HFF-Myc (cell line): ENCODE data around the gene CAMTA1.

Source experiments
- DNase-seq: peaks from one replicate; pipeline ENCODE4 v3.0.0-alpha.2; 2011; ENCODE audit warnings: low read depth; ENCODE audit errors: extremely low read depth
- H3K4me3 ChIP-seq: replicated peaks from 2 replicates; pipeline ENCODE4 v1.5.1; 2011; ENCODE audit warnings: low read depth, mild to moderate bottlenecking, control low read depth, low read length
- TF ChIP-seq, protein P1 (sequence below): IDR thresholded peaks from 2 replicates; pipeline ENCODE4 v1.5.1; 2012; ENCODE audit warnings: mild to moderate bottlenecking, low read depth, low read length, control low read depth; ENCODE audit errors: missing control alignments

The CAMTA1 gene

GRCh38 chr1:7427605-7428300 lies 642.5 kb downstream of the CAMTA1 start:
- no peak overlapping the region for H3K4me3 ChIP-seq
- no peak for DNase-seq
- TF ChIP-seq, protein P1, sequence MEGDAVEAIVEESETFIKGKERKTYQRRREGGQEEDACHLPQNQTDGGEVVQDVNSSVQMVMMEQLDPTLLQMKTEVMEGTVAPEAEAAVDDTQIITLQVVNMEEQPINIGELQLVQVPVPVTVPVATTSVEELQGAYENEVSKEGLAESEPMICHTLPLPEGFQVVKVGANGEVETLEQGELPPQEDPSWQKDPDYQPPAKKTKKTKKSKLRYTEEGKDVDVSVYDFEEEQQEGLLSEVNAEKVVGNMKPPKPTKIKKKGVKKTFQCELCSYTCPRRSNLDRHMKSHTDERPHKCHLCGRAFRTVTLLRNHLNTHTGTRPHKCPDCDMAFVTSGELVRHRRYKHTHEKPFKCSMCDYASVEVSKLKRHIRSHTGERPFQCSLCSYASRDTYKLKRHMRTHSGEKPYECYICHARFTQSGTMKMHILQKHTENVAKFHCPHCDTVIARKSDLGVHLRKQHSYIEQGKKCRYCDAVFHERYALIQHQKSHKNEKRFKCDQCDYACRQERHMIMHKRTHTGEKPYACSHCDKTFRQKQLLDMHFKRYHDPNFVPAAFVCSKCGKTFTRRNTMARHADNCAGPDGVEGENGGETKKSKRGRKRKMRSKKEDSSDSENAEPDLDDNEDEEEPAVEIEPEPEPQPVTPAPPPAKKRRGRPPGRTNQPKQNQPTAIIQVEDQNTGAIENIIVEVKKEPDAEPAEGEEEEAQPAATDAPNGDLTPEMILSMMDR, result no peak

DNA sequence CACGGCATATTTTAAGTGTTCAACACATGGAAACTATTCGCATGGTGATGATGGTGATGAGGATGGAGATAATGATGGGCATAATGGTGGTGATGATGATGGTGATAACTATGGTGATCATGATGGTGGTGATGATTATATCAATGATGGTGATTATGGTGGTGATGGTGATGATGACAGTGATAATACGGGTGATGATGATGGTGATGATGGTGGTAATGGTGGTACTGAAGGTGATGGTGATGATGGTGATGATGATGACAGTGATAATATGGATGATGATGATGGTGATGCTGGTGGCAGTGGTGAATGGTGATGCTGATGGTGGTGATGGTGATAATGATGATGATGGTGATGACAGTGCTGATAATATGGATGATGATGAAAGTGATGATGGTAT lies 644.0 kb downstream of the CAMTA1 start:
- no peak for DNase-seq
- H3K4me3 ChIP-seq, result no peak overlapping the region
- TF ChIP-seq, protein P1, result no peak

GRCh38 chr1:7430047-7430608 lies 644.9 kb downstream of the CAMTA1 start:
- no peak for DNase-seq
- no peak overlapping the region for H3K4me3 ChIP-seq
- TF ChIP-seq, protein P1, result no peak

- TF ChIP-seq, protein P1, result no peak
- no peak overlapping the region for H3K4me3 ChIP-seq
- DNase-seq, result no peak
Observed at GRCh38 chr1:7430691-7431090, 645.4 kb downstream of the CAMTA1 start.

DNA sequence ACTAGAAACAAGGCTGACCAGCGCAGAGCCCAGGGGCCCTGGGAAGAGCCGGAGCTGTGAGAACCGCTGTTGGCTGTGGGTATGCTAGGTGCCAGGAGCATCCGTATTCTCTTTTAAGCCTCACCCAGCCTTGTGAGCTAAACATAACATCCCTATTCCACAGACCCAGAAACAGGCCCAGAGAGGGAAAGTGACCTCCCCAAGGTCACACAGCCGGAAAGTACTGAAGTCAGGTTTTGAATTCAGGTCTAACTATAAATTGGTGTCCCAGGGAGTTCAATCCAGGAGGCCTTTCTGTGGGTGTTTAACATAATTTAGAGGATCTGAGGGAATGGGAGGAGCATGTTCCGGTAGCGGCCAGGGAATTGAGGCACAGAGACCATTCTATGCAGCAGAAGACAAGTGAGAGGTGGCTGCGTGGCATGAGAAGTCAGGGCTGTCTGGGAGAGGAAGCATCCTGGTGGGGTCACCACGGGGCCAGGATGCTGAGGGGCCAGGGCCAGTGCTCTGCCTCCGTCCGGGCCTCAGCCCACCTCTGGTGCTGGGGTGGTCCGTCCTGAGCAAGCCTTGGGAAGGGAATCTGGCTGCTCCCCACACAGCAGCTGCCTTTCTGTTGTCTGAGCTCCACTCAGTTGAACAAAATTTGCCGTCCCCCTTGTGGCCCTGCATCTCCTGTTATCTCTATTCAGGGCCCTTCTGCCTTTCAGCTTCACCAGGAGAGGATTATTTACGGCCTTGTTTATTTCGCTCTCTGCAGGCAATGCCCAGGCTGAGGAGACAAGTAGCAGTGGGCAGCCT lies 647.0 kb downstream of the CAMTA1 start:
- H3K4me3 ChIP-seq, result no peak overlapping the region
- TF ChIP-seq, protein P1, result no peak
- DNase-seq, result no peak

DNA sequence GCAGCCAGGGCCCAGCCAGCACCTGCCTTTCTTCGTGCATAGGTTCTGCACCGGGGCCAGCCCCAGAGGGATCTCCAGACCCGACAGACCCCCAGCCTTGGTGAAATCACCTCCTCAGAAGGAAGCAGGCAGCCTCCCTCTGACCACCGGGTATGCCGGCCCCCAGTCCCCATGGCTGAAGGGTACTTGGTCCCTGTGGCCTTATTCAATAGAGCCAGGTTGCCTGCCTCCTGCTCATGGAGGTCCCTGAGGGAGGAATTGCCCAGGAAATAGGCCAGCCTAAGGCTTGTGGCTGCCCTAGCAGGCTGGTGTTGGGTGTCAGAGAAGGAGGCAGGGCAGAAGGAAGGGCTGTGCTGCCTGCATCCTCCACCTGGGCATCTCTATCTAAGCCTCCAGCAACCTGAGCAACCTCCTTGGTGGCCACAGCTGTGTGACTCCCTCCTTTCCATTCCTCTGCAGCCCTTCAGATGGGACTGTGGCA lies 647.7 kb downstream of the CAMTA1 start:
- TF ChIP-seq, protein P1, result no peak
- no peak for DNase-seq
- no peak overlapping the region for H3K4me3 ChIP-seq
